Tibial nerve (tissue), 3 donors: ENCODE measurements around the gene RCSD1.

Source experiments
- CTCF ChIP-seq, 5 experiments: fragments of 200-600 bp in 3 of 5; fragments of 450-650 bp in 2 of 5; sonication (generic) in 3 of 5; IDR thresholded peaks; one replicate each; pipeline ENCODE4 v1.5.1; 2016 to 2019; ENCODE audit warnings: antibody characterized with exemption in 5 of 5, mild to moderate bottlenecking in 3 of 5, moderate library complexity in 2 of 5
- POLR2A ChIP-seq, 2 donors: fragments of 450-650 bp; IDR thresholded peaks; one replicate each; pipeline ENCODE4 v1.6.1; 2017; ENCODE audit warnings: antibody characterized with exemption in 2 of 2, mild to moderate bottlenecking in 2 of 2, moderate library complexity in 2 of 2

- TF ChIP-seq POLR2A (IDR thresholded peaks at IDR 0.05) (no peak), CTCF (IDR thresholded peaks at IDR 0.05) (no peak)
Measured at GRCh38 chr1:167678838-167679237, 48.8 kb downstream of the RCSD1 start.
